Suprapubic skin (tissue), 4 donors: Measurements from ENCODE around the gene PPP2R3A. TPM values are rescaled to one million over a fixed set of nuclear protein-coding genes. Genes with fewer than 3 reads are reported as not detected.

ENCODE experiments used
- DNase-seq, 2 donors: peaks; one replicate each; pipeline ENCODE4 v3.0.0-alpha.2; 2019; ENCODE audit warnings: low spot score in 2 of 2
- H3K27ac ChIP-seq: fragments of 200-600 bp; sonication (generic); one replicate; pipeline ENCODE4 v1.5.1; 2019
- H3K27me3 ChIP-seq: fragments of 200-600 bp; sonication (generic); one replicate; pipeline ENCODE4 v1.5.1; 2019
- H3K36me3 ChIP-seq: fragments of 200-600 bp; sonication (generic); one replicate; pipeline ENCODE4 v1.5.1; 2019
- H3K4me1 ChIP-seq: fragments of 200-600 bp; sonication (generic); one replicate; pipeline ENCODE4 v1.5.1; 2019
- H3K4me3 ChIP-seq: fragments of 200-600 bp; sonication (generic); one replicate; pipeline ENCODE4 v1.5.1; 2019; ENCODE audit warnings: mild to moderate bottlenecking
- H3K9me3 ChIP-seq: fragments of 200-600 bp; sonication (generic); one replicate; pipeline ENCODE4 v1.5.1; 2019
- EP300 ChIP-seq: sonication (generic); formaldehyde crosslinking; IDR thresholded peaks from one replicate; pipeline ENCODE4 v1.6.1; 2017; ENCODE audit warnings: antibody characterized with exemption
- POLR2A ChIP-seq, 2 donors: fragments of 450-650 bp; IDR thresholded peaks; one replicate each; pipeline ENCODE4 v1.6.1; 2017; ENCODE audit warnings: antibody characterized with exemption in 2 of 2, mild to moderate bottlenecking in 2 of 2, moderate library complexity in 2 of 2
- POLR2AphosphoS5 ChIP-seq, 3 donors: sonication (generic); formaldehyde crosslinking; IDR thresholded peaks; one replicate each; pipeline ENCODE4 v1.6.1; 2017; ENCODE audit warnings: antibody characterized with exemption in 3 of 3
- WGBS: methylation state at CpG from one replicate; pipeline ENCODE4 v1.1.5; 2018; 5-methylcytosine and 5-hydroxymethylcytosine counted together
- total RNA-seq, 4 donors: library from RNA; depleted of rRNA; stranded (reverse); fragments of >200 nt; gene quantifications; one replicate each; pipeline ENCODE4 v1.1.0, GENCODE V29; 2016
- TF ChIP-seq, protein P1 (sequence below), 2 donors: fragments of 200-600 bp in 1 of 2; fragments of 450-650 bp in 1 of 2; sonication (generic) in 1 of 2; IDR thresholded peaks; one replicate each; pipeline ENCODE4 v1.5.1; 2016 to 2019; ENCODE audit warnings: antibody characterized with exemption in 2 of 2, mild to moderate bottlenecking in 1 of 2, moderate library complexity in 1 of 2

PPP2R3A gene
- total RNA-seq, 4 donors from 2014 or later: 51.2 to 71.7 (median 52.9) TPM

DNA sequence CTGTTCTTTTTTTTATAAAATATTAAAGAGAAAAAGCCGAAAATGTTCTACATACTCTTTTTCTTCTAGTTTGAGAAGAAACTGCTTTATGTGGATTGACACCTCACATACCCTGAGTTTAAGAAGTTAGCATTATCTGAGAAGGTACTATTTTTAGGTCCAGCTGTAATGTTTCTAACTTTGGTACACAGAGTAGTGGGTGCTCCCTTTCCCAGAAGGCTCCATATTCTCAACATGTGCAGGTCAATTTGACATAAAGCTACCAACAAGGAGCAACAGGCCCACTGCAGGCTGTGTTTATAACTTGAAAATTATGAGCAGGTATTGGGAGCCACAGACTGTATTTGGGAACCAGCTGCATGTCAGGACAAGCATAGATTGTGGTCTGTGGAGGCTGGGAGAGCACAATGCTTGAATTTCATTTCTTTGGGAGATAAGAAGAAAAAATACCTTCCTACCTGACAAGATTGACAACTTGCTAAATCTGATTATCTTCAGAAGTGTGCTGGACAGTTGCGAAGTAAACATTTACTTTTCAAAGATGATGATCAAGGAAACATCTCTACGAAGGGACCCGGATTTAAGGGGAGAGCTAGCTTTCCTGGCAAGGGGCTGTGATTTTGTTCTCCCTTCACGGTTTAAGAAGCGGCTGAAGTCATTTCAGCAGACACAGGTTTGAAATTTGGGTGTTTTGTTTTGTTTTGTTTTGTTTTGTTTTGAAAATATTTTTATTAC is 57.2 kb downstream of the PPP2R3A start:
- WGBS: 93% methylated on average over 6 of the region's 6 CpGs
- Histone ChIP-seq H3K27ac (no peak overlapping the region), H3K9me3 (no peaks in the 10 kb centered on the region), H3K4me3 (no peak overlapping the region), H3K4me1 (peaks cover 14% of the 10 kb centered on the region), H3K27me3 (no peaks in the 10 kb centered on the region), H3K36me3 (peaks cover 9% of the 10 kb centered on the region)
- TF ChIP-seq EP300: no peak
- no peak for TF ChIP-seq POLR2A (IDR thresholded peaks at IDR 0.05)
- TF ChIP-seq, protein P1, sequence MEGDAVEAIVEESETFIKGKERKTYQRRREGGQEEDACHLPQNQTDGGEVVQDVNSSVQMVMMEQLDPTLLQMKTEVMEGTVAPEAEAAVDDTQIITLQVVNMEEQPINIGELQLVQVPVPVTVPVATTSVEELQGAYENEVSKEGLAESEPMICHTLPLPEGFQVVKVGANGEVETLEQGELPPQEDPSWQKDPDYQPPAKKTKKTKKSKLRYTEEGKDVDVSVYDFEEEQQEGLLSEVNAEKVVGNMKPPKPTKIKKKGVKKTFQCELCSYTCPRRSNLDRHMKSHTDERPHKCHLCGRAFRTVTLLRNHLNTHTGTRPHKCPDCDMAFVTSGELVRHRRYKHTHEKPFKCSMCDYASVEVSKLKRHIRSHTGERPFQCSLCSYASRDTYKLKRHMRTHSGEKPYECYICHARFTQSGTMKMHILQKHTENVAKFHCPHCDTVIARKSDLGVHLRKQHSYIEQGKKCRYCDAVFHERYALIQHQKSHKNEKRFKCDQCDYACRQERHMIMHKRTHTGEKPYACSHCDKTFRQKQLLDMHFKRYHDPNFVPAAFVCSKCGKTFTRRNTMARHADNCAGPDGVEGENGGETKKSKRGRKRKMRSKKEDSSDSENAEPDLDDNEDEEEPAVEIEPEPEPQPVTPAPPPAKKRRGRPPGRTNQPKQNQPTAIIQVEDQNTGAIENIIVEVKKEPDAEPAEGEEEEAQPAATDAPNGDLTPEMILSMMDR (IDR thresholded peaks at IDR 0.05): no peak
- TF ChIP-seq POLR2AphosphoS5 (IDR thresholded peaks at IDR 0.05): no peak
- no peak for DNase-seq

DNA sequence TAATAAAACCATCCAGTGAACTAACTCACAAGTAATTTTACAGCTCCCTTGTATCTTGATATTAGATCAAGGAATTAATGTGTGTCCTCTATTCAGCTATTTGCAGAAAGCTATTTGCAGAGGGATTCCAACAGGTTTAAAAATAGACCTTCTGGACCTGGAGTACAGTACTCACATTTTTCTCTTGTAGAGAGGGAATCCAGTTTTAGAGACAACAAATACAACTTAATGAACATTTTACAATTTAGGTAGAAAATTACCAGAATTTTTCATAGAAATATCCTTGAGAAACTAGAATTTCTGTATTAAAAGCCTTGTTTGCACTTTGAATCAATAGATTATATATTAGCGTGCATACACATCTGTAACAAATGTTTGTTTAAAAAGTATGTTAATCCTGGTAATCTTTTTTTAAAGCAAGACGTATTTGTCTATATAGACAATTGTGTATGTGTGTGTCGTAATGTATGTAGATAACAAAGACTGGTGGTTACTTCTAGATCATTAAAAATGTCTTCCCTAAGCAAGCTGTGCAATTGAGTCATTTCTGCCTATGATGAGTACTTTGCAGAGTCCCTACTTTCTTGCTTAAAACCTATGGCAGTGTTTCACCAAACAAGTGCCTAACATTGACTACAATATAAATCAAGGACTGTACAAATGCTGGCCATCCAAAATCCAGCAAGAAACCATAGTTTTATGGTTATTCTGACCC is 57.9 kb downstream of the PPP2R3A start:
- WGBS: 96% methylated on average over 3 of the region's 3 CpGs
- H3K27ac ChIP-seq: no peak overlapping the region
- H3K27me3 ChIP-seq: no peaks in the 10 kb centered on the region
- no peak for DNase-seq
- H3K36me3 ChIP-seq: peaks cover 17% of the 10 kb centered on the region
- TF ChIP-seq POLR2A (IDR thresholded peaks at IDR 0.05) (no peak), POLR2AphosphoS5 (IDR thresholded peaks at IDR 0.05) (no peak), EP300 (no peak)
- TF ChIP-seq, protein P1 (IDR thresholded peaks at IDR 0.05): no peak
- no peaks in the 10 kb centered on the region for H3K9me3 ChIP-seq
- peaks cover 7% of the 10 kb centered on the region for H3K4me1 ChIP-seq
- no peak overlapping the region for H3K4me3 ChIP-seq

DNA sequence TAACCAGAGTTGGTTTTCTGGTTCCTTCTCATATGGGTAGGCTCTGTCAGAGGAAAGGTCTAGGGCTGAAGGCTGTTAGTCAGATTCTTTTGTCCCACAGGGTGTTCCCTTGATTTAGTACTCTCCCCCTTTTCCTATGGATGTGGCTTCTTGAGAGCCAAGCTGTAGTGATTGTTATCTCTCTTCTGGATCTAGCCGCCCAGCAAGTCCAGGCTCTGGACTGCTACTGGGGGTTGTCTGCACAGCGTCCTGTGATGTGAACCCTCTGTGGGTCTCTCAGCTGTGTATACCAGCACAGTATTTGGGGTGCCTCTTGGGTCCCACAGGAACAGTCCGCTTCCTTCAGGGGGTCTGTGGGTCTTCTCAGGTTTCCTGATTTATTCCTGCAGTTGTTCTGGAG is 70.8 kb downstream of the PPP2R3A start:
- no peaks in the 10 kb centered on the region for H3K9me3 ChIP-seq
- H3K4me1 ChIP-seq: no peaks in the 10 kb centered on the region
- H3K4me3 ChIP-seq: no peak overlapping the region
- no peak overlapping the region for H3K27ac ChIP-seq
- TF ChIP-seq POLR2A (IDR thresholded peaks at IDR 0.05): no peak
- no peak for TF ChIP-seq POLR2AphosphoS5 (IDR thresholded peaks at IDR 0.05)
- TF ChIP-seq EP300: no peak
- TF ChIP-seq, protein P1 (IDR thresholded peaks at IDR 0.05): no peak
- no peak for DNase-seq
- peaks cover 8% of the 10 kb centered on the region for H3K36me3 ChIP-seq
- WGBS: 97% methylated on average over 3 of the region's 3 CpGs
- H3K27me3 ChIP-seq: no peaks in the 10 kb centered on the region

DNA sequence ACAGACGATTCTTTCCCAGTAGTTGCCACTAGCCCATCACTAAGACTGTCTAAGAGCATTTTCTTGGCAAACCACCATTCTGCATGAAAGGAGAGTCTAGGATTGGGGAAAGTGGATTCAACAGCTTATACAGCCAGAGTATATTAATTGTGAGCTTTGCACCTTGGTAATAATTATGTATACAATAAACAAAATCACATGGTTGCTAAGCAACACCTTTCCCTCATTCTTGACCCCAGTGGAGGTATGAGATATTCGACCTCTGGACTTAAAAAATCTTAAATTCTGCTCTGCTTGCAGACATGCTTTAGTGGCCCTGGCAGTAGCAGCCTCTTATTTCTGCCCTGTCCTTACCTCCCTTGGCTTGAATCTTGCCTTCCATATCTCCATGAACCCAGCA is 73.1 kb downstream of the PPP2R3A start:
- Histone ChIP-seq H3K4me3 (no peak overlapping the region), H3K4me1 (no peaks in the 10 kb centered on the region), H3K36me3 (peaks cover under 1% of the 10 kb centered on the region), H3K27me3 (no peaks in the 10 kb centered on the region), H3K9me3 (no peaks in the 10 kb centered on the region), H3K27ac (no peak overlapping the region)
- DNase-seq: no peak
- 87% methylated on average over 2 of the region's 2 CpGs for WGBS
- no peak for TF ChIP-seq EP300
- TF ChIP-seq, protein P1 (IDR thresholded peaks at IDR 0.05): no peak

DNA sequence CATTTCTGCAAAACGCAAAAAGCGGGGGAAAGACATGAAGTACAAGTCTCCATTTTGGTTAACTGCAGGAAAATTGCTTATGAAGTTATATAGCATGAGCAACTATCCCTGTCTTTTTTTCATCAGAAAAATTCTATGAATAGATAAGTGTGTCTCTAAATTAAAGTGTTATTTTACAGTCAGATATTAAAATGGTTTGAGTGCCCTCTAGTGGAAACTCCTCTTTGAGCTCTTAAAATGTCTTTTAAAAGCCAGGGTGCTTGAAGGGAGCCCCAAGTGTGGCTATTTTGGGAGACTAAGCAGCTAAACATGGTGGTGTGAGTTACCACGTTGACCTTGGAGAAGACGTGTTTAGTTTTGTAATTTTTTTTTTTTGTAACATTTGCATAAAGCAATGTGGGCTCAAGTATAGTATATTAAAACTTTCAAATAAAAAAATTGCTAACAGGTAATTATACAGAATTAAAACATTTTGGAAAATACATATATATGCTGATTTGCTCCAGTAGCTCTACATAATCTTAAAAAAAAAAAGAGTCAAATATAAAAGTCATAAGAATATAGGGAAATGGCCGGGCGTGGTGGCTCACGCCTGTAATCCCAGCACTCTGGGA is 77.2 kb downstream of the PPP2R3A start:
- TF ChIP-seq POLR2AphosphoS5 (IDR thresholded peaks at IDR 0.05): no peak
- TF ChIP-seq, protein P1 (IDR thresholded peaks at IDR 0.05): peak; percentile 46 to 51
- TF ChIP-seq POLR2A (IDR thresholded peaks at IDR 0.05): no peak
- WGBS: 70% methylated on average over 7 of the region's 7 CpGs
- no peak overlapping the region for H3K27ac ChIP-seq
- peaks cover 21% of the 10 kb centered on the region for H3K36me3 ChIP-seq
- no peaks in the 10 kb centered on the region for H3K4me1 ChIP-seq
- DNase-seq: no peak
- no peaks in the 10 kb centered on the region for H3K9me3 ChIP-seq
- no peaks in the 10 kb centered on the region for H3K27me3 ChIP-seq
- no peak overlapping the region for H3K4me3 ChIP-seq
